H54 (cell line): ENCODE results near the gene SORCS3.

ENCODE experiments used
- DNase-seq: peaks from one replicate; pipeline ENCODE4 v3.0.0; 2011; ENCODE audit warnings: low spot score, mixed read lengths; ENCODE audit not compliant: insufficient read length
- FAIRE-seq: peaks from 3 replicates; lab custom pipeline; 2011; peaks lifted over from hg19 to GRCh38; lab: Jason Lieb, UNC
- POLR2A ChIP-seq: IDR thresholded peaks from 2 replicates; pipeline ENCODE4 v1.6.1; 2011; ENCODE audit warnings: low read depth, mild to moderate bottlenecking, low read length

Gene SORCS3

GRCh38 chr10:105181626-105182025 is 540.5 kb downstream of the SORCS3 start:
- DNase-seq: no peak
- no peak for TF ChIP-seq POLR2A

GRCh38 chr10:105183536-105183935 is 542.4 kb downstream of the SORCS3 start:
- no peak for TF ChIP-seq POLR2A
- no peak for FAIRE-seq
- no peak for DNase-seq

More at GRCh38 chr10:105181626-105182025, 540.5 kb downstream of the SORCS3 start:
- no peak for FAIRE-seq

- DNase-seq (no peak), FAIRE-seq (no peak)
- no peak for TF ChIP-seq POLR2A
Measured at GRCh38 chr10:105185161-105185560, 544.1 kb downstream of the SORCS3 start.

GRCh38 chr10:105187243-105187642 is 546.2 kb downstream of the SORCS3 start:
- no peak for FAIRE-seq
- TF ChIP-seq POLR2A: no peak
- DNase-seq: no peak

GRCh38 chr10:105188737-105189462 is 547.8 kb downstream of the SORCS3 start:
- FAIRE-seq (no peak), DNase-seq (no peak)
- TF ChIP-seq POLR2A: no peak

GRCh38 chr10:105189463-105189800 is 548.3 kb downstream of the SORCS3 start:
- DNase-seq: no peak
- no peak for TF ChIP-seq POLR2A
- FAIRE-seq: no peak

GRCh38 chr10:105192146-105192545 is 551.1 kb downstream of the SORCS3 start:
- DNase-seq: no peak
- no peak for TF ChIP-seq POLR2A
- FAIRE-seq: no peak

GRCh38 chr10:105192861-105193260 is 551.8 kb downstream of the SORCS3 start:
- FAIRE-seq (no peak), DNase-seq (no peak)
- no peak for TF ChIP-seq POLR2A

GRCh38 chr10:105195831-105196230 is 554.7 kb downstream of the SORCS3 start:
- no peak for FAIRE-seq

GRCh38 chr10:105197598-105198364 is 556.7 kb downstream of the SORCS3 start:
- FAIRE-seq (no peak), DNase-seq (no peak)
- no peak for TF ChIP-seq POLR2A

More at GRCh38 chr10:105195831-105196230, 554.7 kb downstream of the SORCS3 start:
- no peak for TF ChIP-seq POLR2A
- DNase-seq: no peak

GRCh38 chr10:105206616-105207015 is 565.5 kb downstream of the SORCS3 start:
- TF ChIP-seq POLR2A: no peak
- DNase-seq: no peak
- FAIRE-seq: no peak

GRCh38 chr10:105207476-105207995 is 566.4 kb downstream of the SORCS3 start:
- no peak for DNase-seq
- no peak for FAIRE-seq
- no peak for TF ChIP-seq POLR2A

GRCh38 chr10:105210546-105210945 is 569.5 kb downstream of the SORCS3 start:
- FAIRE-seq (no peak), DNase-seq (no peak)
- TF ChIP-seq POLR2A: no peak

GRCh38 chr10:105237685-105238084 is 596.6 kb downstream of the SORCS3 start:
- DNase-seq (no peak), FAIRE-seq (no peak)
- TF ChIP-seq POLR2A: no peak
